NCI-H2227 (cell line): Measurements from ENCODE around the gene GUCY1A2.
A peak's percentile ranks its signal among the peaks of the same experiment; 100 is the strongest.
"Not testable (repeated sequence)": the region's sequence is repeated elsewhere in the genome, so short reads cannot be mapped to it uniquely, and the experiment has no call there.

Experiments
- DNase-seq: peaks from one replicate; lab custom pipeline; 2025; ENCODE audit not compliant: unreplicated experiment; lab: John Stamatoyannopoulos, UW

Gene GUCY1A2

DNA sequence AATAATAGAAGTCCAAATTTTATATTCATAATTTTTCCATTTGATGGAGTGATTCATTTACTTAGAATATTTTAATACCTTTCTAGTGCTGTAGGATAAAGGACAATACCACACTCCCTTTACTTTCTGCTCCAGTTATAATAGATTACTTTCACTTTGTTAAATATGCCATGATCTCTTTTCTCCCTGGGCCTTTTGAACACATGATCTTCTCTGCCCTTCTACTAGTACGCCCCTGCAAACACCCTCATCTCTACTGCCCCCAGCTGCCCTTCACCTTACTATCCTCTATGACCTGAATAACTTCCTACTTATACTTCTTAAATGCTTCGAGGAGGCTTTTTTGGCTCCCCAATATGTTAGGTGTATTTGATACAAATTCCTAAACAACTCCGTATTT is 177.3 kb downstream of the GUCY1A2 start:
- no peak for DNase-seq

DNA sequence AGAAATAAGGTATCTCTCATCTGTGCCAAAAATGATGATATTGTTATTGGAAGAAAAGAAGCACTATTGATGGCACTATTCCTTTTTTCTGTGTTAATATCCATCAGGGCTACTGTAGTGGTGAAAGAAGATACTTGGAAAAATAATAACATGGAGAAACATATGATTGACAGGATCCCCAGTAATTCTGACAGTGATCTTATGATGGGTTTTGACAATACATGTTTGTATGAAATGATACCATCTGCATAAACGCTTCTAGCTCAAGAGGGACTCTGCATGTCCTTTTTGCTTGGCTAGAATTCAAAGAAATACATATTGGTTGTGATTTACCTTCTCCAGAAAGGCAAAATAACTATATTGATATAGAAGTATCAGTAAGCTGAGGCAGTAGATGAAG is 178.1 kb downstream of the GUCY1A2 start:
- DNase-seq: no peak

DNA sequence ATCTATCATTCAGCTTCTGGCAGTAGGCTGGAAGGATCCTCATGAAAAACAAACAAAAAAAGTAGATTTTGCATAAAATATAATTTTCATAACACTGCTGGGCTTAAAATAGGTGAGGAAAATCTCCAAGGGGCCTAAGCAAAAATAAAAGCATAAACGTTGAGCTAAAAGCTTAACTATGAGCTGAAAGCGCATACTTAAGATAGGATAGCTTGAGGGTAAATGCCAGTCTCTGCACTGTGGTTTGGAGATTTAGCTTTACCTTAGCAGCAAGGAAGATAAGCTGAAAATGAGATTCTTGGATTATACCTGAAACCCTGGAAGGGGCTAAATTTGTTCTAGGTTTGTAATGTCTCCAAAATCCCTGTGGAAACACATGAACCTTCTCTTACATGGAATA is 183.7 kb downstream of the GUCY1A2 start:
- no peak for DNase-seq

GRCh38 chr11:106828976-106829375 is 189.3 kb downstream of the GUCY1A2 start:
- no peak for DNase-seq

DNA sequence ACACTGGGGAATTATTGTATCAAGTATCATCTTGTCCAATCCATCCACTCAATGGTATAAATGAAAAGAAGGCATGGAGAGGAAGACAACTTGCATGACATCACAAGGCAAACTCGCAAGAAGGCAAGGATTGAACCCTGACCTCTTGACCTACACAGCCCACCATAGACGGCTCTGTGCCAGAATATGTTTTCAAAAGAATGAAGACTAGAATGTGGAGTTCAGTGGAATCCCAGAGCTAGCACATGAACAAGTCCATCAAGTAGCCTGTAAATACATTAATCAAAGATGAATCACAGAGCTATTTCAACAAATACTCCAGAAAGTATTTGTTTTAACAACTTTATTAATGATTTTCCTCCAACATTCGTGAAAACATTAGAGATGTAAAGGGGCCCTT is 189.7 kb downstream of the GUCY1A2 start:
- DNase-seq: no peak

DNA sequence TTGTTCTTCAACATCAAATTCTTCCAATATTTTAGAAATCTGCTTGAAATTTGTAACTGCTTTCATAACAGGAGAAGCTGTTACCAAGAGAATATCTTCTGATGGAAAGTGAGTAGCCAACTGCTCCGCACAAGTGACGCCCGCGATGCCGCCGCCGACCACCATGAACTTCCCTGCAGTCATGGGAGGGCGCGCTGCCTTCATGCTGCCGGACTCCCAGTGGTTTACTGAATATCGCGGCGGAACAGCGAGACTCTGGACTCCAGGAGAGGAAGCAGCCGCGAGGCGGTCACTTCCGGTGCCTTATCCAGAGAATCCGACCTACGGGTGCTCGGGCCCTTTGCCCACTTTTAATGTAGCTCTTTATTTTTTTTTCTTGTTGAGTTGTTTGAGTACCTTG is 190.6 kb downstream of the GUCY1A2 start:
- DNase-seq: peak; percentile 0

GRCh38 chr11:106826558-106826957 is 191.7 kb downstream of the GUCY1A2 start:
- DNase-seq: not testable (repeated sequence)

DNA sequence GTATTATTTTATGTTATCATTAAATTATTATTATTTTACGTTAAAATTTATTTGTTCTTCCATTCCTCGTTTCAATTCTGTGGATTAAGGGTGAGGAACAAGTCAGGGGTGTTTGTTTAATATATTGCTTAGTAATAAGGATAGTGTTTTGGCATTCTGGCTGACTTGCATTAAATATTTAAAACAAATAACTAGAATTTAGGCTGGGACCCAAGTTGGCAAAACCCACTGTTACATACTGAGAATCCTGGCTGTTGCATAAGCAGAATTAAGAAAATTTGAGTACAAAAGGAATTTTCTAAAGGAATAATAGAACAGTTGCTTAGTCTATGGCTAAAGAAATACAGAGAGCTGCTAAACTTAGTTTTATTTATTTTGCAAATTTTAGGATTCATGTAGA is 196.4 kb downstream of the GUCY1A2 start:
- DNase-seq: no peak

DNA sequence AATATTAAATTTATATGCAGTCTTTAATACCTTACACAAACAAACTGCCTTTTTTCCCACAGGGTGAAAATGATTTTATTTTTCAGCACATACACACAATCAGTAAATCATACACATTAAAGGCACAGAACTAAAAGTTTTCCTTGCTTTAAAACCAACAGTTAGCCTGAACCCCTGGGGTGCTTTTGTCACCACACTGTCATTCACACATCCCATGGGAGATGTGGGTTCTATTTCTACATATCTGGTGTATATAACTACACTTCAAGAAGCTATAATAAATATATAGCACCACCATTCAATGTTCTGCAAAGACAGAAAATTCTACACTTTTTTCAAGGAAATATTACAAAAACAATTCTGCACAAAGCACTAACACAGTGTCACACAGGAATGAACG is 197.0 kb downstream of the GUCY1A2 start:
- DNase-seq: no peak

DNA sequence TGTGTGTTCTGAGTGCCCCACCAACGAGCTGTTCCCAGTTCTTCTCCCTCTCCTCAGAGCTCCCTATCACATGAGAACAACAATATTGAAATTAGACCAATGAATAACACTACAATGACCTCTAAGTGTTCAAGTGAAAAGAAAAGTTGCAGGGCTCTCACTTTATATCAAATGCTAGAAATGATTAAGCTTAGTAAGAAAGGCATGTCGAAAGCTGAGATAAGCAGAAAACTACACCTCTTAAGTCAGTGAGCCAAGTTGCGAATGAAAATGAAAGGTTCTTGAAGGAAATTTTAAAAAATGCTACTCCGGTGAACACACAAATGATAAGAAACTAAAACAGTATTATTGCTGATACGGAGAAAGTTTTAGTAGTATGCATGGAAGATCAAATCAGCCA is 199.8 kb downstream of the GUCY1A2 start:
- no peak for DNase-seq

- DNase-seq: no peak
Observed at GRCh38 chr11:106815209-106815608, 203.1 kb downstream of the GUCY1A2 start.

- no peak for DNase-seq
Observed at GRCh38 chr11:106813806-106814205, 204.5 kb downstream of the GUCY1A2 start.

- no peak for DNase-seq
Observed at GRCh38 chr11:106794058-106794457, 224.2 kb downstream of the GUCY1A2 start.

- DNase-seq: no peak
Observed at GRCh38 chr11:106789406-106789805, 228.9 kb downstream of the GUCY1A2 start.

DNA sequence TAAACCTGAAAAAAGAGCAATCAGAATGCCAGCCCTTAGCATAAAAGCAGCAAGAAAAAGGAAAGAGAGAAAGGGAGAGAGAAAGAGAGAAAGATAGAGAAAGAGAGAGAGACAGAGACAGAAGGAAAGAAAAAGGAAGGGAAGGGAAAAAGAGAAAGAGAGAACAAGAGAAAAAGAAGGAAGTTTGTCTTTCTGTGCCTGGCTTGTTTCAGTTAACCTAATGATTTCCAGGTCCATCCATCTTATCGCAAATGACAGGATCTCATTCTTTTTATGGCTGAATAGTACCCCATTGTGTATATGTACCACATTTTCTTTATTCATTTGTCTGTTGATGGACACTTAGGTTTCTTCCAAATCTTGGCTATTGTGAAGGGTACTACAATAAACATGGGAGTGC is 230.8 kb downstream of the GUCY1A2 start:
- DNase-seq: no peak

GRCh38 chr11:106785913-106786650 is 232.2 kb downstream of the GUCY1A2 start:
- DNase-seq: no peak

- not testable (repeated sequence) for DNase-seq
Observed at GRCh38 chr11:106777302-106777701, 241.0 kb downstream of the GUCY1A2 start.

DNA sequence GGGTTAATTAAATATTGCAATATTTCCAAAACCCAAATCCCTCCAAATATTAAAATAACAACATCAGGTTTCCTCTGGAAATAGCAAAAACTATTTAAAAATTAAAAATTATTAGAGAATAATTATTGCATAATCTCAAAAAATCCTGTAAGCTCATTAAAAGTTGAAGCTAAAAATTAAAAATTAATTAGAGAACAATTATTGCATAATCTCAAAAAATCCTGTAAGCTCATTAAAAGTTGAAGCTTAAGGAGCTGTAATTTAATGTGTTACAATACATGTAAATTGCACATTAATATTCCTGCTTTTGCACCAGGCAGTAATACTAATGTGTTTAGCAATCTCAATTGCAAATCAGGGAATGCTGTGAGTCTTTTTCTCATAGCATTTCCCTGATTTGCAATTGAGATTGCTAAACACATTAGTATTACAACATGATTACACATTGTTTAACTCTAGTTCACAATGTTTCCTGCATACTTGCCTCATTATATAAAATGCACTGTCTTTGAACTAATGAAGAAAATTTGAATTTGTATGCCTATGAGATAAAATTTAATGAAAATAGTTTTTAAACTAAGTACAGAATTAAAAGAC is 247.7 kb downstream of the GUCY1A2 start:
- DNase-seq: no peak

DNA sequence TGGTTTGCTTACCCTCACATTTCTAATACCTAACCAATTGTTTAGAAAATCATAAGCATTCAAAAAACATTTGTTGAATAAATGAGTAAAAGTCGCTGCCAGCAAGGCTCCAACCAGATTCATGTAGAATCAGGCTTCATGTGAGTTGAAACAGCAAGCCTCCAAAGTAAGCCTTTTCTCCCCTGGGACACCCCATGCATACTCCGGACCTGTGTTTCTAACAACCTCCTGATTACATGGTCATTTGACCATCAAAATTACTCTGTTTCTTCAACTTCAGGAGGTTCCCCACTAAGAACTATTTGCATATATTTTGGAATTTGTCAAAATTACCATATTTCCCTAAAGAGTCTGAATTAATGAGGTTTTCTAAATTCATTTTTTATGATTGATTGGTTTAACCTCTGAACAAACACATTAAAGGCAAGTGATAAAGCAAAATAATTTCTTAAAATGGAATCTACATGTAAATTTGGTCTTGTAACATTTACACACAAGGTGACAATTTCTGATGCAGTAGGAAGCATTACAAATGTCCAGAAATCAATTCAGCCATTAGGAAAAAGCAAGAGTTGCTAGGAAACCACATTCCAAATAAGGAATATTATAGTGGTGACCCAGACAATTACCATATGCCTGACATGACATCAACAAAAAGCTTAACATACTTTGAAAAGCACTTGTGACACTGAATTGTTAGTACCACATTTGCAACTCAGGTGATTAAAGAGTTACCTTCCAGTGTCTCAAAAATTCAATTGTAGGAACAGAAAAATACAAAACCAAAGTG is 252.6 kb downstream of the GUCY1A2 start:
- no peak for DNase-seq

- DNase-seq: no peak
Observed at GRCh38 chr11:106763501-106763900, 254.8 kb downstream of the GUCY1A2 start.

DNA sequence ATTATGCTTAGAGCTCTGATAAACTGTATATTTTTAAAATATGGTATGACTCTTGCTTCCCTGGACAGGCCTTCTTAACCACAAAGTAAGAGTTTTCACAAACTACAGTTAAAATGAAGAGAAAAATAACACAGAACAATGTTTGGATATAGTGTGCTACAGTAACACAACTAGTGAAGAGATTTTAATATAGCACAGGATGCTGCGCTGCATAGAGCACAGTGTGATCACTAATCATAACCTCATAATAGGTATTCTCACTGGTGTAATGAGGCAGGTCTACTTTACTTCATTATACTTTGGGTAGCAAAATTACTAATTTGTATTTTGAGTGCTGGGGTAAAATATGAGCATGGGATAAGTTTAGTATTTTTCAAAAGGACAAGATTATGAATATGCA is 256.5 kb downstream of the GUCY1A2 start:
- DNase-seq: no peak

- DNase-seq: no peak
Observed at GRCh38 chr11:106761240-106761639, 257.0 kb downstream of the GUCY1A2 start.
